Measurements from ENCODE around the gene MYLK4.

MYLK4 gene

DNA sequence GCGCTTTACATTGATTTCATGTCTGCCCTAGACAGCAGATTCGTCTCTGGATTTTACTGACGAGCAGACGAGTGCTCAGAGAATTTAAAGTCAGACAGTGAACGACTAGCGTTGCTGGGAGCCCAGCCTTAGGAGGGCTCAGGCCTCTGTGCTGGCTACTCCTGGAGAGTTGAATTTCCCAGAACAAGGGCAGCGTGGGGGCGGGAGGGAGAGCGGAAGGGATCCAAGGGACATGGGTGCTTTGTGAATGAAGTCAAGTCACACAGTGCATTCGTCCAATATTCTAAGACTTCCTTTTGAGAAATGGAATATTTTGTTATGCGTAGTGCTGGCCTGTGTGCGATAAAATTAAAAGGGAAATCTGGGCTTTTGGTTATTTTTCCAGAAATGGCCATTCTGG is 126.5 kb downstream of the MYLK4 start:
- no peak for DNase-seq

DNA sequence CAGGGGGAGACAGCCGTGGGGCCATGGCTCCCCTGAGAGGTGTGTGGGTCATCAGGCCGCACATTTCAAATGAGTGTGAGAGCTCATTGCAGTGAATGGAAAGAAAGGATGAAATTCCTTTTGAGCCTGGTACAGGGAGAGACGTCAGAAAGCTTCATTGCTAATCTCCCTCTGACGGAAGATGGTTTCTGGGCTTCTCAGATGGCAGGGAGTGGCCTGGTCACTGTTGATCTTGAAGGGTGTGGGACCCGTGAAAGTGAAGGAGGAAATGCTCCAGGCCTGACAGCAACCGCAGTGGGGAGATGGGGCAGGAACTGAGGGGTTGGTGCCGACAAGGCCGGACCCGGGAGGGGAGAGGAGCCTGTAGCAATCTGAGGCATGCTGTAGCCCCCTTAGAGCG is 127.4 kb downstream of the MYLK4 start:
- no peak for DNase-seq

DNA sequence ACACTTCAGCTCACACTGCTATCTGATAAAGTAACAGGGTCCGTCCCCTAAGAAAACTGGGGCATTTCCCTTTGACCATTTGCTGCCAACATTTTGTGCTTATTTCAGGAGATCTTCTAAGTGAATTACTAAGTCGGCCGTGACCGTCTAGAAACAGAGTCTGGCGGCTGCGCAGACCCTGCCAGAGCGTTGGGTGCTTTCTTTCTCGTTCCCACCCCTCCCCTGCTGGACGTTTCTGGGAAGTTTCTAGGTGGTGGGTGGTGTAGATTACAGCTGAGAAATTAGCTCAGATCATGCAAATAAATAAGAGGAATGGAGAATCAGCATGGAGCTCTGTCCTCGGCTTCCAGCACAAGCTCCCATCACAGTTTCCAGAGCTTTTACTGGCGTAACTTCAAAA is 128.1 kb downstream of the MYLK4 start:
- no peak for DNase-seq

DNA sequence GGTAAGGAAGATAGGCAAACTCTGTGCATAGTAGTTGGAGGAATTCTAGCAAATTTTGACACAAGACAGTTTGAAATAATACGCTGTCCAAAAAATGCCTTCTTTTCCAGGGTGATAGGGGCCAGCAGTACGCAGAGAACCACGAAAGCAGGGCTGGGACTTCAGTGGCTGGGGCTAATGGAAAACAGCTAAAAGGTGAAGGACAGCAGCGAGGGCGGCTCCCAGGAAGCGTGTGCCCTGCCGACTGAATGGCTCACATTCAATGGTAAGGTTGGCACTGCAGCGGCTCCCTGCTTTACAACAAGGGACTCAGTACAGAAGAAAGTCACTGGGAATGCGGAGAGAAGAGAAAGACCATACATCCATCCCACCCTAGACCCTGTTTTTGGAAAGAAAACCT is 131.1 kb downstream of the MYLK4 start:
- no peak for DNase-seq

DNA sequence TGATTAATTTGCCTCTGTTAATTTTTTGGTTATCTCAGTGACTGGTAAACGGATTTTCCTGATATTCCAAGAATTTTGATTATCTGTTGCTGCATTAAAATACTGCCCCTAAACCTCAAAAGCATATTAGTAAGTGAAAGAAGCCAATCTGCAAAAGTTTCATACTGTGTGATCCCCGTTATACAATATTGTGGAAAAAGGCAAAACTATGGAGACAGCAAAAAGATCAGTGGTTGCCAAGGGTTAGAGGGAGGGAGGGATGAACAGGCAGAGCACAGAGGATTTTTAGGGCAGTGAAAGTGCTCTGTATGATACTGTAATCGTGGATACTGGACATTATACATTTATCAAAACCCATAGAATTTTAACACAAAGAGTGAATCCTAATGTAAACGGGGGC is 133.0 kb downstream of the MYLK4 start:
- no peak for DNase-seq

DNA sequence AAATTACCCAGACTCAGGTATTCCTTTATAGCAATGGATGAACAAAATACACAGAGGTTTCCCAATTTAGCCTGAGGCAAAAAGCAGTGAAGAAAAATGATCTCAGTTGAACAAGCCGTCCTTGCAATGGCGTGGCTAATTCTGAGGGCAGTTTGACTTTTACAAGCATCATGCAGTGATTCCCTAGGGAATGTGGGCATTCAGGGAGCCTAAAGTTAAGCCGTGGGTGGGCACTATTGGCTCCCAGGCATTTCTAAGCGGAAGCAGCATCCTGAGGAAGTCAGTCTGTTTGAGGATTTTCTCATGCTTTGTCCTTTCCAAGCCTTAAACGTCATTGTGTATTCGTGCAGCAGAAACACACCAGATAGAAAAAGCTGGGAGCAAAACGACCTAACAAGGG is 133.9 kb downstream of the MYLK4 start:
- no peak for DNase-seq

DNA sequence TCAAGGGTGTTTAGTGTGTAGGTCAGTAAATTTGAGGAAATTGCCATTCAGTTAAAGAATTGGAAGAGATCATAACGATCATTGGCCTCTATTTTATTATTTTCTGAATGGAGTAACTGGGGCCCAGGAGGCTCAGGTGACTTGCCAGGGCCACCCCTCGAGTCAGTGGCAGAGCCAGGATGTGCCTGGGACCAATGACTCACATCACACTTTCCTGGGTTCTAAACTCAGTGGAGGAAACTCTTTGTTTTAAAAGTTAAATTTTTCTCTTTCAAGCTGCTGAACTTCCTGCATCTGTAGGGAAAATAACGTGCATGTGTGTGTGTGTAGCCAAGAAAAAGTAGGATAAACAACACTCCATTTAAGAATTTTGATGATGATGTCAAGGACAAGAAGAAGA is 135.5 kb downstream of the MYLK4 start:
- no peak for DNase-seq

DNA sequence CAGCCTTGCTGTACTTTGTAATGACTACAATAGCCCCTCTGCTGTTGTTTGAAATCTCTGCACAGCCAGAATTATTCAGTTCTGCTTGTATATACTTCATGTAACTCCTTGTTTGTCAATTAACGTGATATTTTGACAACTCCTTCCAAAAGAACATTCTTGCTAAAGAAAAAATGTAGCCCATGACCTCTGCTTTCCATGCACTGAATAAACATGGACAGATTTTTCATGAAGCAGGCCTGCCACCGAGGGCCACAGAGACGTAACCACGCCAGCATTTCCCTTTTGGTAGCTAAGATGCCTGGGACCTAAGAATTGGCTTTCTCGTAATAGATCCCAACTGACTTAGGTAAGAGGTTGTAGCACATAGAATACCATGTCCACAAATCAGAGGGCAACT is 135.9 kb downstream of the MYLK4 start:
- no peak for DNase-seq

DNA sequence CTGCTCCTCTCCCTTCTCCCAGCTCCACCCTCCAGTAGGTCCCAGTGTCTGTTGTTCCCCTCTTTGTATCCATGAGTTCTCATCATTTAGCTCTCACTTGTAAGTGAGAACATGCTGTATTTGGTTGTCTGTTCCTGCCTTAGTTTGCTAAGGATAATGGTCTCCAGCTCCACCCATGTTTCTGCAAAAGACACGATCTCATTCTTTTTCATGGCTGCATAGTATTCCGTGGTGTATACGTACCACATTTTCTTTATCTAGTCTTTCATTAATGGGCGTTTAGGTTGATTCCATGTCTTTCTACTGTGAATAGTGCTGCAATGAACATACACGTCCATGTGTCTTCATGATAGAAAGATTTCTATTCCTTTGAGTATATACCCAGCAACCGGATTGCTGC is 136.6 kb downstream of the MYLK4 start:
- no peak for DNase-seq
